Inflammatory macrophage treated with lipopolysaccharide for 4 hours (primary cell): ENCODE measurements around the gene TBC1D16.

ENCODE experiments used
- DNase-seq: peaks from one replicate; pipeline ENCODE4 v3.0.0-alpha.2; 2020

The TBC1D16 gene

DNA sequence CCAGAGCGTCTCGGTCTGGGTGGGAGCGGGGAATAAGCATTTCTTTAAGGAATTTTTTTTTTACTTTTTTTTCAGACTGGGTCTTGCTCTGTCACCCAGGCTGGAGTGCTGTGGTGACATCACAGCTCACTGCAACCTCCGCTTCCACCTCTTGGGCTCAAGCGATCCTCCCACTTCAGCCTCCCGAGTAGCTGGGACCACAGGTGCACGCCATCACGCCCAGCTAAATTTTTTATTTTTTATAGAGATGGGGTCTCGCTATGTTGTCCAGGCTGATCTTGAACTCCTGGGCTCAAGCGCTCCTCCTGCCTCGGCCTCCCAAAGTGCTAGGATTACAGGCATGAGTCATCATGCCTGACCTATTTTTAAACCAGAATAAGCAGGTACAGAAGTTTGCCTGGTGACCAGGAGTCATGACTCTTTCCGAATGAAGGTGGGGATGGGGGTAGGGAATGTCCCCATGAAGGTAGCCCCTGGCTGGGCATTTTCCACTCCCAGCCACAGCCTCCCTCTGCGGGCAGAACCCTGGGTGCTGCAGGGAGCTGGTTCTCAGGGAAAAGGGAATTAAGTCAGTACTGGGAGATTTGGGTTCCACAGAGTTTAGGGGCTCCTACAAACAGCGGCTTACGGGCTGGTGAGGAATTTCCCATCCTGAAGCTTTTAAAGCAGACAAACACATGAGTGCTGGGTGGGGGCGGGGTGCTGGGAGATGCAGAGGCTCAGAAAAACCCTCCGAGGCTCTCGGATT lies 48.3 kb downstream of the TBC1D16 start:
- DNase-seq: no peak

DNA sequence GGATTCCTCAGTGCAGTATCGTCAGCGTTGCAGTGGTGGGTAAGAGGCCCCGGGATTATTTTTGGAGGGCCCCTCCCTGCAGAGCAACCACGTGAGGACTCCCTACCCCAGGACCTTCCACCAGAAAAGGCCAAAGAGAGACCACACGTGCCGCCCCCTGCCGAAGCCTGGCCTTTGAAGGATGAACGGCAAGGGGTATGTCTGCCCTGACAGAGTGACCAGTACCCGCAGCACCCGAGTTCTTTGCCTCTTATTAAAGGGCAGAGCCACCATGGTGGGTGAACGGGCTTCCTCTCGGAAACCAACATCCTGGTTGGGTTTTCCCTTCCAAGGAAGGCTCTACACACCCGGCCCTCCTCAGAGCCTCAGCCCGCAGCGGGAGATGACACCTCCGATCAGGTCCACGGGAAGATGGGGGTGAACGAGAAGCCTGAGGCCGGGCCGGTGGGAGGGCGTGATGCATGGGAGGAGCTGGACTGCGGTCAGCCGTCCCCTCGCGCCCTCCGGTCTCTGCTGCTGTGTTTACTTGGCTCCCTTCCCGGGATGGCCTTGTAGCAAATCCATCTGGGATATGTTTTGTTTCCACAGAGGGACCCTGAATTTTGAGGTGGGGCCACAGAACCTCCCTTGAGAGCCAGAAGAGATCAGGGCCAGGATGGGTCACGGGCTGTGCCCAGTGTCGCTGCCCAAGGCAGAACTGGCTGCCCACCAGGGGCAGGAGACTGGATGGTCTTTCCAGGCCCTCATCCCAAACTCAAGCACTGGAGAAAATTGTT lies 49.1 kb downstream of the TBC1D16 start:
- no peak for DNase-seq

DNA sequence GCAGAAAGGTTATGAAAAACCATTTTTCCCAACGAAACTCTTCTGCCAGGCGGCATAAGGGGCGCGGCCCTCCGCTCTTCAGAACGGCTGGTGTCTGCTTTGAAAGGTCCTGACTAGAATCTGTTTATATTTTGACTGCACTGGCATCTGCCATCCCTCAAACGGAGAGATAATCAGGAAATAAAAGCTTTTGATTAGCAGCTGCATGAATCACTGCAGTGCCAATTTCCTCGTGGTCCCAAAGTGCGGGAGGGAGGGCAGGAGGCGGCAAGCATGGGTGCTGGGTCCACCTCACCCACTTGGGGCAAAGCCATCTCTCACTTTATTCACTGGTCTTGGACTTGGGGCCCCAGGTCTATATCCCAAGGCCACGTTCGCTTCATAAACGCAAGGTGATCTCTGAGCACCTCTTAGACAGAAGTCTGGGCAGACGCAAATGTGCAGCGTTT lies 49.7 kb downstream of the TBC1D16 start:
- no peak for DNase-seq

DNA sequence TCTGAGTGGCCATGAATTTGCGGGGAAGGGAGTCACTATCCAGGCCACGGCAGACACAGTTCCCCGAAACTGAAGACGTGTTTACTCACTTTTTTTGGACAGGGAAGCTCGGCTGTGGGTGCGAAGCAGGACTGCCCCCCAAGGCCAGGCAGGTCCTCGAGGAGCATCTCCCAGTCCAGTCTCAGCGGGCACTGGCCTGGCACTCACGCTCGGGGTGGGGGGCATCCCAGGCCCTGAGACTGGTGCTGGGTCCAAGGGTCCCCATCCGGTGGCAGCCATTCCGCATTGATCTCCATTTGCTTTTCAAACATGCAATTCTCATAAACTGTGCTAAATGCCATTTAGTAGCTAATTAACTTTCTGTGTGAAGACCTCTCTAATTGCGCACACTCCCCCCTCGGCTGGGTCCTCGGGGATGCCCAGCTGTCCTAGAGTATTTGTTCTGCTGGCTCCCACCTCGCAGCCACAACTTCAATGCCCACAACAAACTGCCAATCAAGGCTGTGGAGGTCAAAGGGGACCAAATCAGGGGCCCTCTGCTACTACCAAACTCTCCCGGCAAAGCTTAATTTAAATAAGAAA lies 50.2 kb downstream of the TBC1D16 start:
- no peak for DNase-seq

DNA sequence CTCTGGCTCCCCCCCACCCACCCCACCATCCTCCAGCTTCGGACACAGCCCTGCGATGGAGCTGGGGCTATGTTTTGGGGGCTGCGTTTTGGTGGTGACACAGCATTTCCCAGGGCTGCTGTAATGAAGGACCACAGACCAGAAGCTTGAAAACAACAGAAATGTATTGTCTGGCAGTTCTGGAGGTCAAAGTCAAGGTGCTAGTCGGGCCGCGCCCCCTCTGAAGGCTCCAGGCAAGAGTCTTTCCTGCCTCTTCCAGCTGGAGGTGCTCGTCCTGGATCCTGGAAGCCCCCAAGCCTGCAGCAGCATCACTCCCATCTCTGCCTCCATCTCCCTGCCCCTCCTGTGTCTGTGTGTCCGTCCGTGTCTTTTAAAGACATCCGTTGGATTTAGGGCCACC lies 50.8 kb downstream of the TBC1D16 start:
- DNase-seq: no peak

DNA sequence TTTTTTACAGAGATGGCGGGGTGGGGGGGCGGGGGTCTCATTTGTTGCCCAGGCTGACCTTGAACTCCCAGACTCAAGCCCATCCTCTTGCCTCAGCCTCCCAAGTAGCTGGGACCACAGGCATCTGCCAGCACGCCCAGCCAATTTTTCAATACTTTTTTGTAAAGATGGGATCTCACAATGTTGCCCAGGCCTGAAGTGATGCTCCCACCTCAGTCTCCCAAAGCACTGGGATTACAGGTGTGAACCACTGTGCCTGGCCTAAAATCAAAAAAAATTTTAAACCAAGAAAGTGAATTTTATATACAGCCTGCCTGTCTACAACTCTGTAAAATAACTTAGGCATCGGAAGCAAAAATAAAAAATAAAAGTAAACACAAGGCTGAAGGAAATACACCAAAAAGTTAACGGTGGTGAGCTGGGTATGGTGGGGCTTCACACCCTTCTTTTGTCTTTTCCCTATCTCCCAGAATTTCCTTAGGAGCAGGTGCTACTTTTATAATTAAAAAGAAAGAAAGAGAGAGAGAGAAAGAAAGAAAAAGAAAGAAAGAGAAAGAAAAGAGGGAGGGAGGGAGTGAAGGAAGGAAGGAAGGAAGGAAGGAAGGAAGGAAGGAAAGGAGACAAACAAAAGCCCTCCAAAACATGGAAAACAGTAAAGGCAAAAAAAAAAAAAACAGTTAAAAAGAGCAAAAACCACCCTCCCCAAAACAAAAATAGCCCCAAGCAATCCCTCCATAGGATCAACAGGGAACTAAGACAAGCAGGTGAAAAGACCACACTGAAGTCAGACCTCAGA lies 51.4 kb downstream of the TBC1D16 start:
- no peak for DNase-seq

DNA sequence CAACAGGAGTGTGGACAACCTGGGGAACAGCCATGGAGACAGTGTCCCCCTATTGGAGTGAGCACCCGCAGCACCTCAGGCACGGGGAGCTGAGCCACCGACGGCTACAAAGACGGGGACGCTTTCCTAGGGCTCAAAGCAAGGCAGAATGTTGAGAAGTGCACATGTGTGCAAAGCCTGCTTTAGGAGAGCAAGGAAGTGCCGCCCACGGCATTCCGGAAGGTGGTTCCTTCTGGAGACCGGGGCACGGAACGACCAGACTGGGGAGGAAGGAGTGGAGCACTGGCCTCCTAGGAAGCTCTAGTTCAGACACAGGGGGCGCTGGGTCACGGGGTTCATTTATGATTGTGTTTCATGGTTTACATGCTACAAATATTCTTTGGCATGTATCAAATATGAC lies 52.2 kb downstream of the TBC1D16 start:
- peak; percentile 13 for DNase-seq

DNA sequence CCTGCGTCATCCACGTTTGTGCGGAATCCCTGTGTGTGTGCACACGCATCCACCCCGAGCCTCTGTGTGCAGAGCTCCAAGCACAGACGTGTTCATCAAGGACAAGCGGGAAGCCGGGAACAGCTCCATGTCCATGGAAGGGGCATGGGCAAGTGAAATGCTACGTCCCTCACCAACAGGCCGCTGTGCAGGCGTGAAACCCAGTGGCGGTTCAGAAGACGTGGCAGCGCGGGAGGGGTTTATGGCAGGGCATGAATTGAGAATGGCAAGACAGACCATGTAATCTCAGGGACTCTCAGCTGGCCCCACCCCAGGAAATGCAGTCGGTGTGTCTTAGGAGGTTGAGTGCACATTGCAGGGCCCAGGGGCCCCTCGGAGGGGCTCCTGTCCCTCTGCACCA lies 52.7 kb downstream of the TBC1D16 start:
- DNase-seq: no peak

DNA sequence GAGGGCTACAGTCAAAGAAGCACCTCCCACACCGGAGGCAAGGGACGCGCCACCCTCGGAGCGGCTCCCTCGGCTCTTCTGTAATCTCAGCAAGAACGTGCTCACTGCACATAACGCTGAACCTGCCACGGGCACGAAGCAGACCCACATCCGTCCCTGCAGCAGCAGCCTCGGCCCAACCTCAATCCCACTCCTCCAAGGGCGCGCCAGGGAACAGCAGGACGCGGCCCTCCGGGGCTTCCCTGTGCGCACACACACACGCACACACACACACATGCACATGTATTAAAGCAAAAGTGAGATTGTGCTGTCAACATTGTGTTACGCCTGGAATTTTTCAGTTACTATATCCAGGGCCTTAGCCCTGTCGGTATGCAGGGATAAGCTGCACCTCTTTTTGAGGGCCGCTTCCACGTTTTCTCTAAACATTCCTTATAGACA lies 54.0 kb downstream of the TBC1D16 start:
- DNase-seq: no peak

DNA sequence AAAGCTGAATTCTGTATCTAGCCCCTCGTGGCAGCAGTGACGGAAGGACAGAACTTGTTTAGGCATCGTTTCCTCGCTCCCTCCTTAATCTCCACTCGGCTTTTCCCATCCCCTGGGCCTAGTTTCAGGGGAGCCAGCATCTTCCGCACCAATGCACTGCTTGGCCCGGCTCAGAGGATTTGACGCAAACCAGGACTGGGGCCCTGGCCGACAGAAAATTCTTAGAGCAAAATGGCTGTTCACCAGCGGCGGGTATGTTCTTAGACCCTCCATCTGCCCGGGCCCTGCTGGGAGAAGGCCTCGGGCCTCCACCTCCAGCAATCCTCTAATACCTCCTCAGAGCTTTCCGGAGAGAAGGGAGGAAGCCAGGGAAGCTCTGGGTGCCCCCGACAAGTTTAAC lies 54.6 kb downstream of the TBC1D16 start:
- DNase-seq: no peak

DNA sequence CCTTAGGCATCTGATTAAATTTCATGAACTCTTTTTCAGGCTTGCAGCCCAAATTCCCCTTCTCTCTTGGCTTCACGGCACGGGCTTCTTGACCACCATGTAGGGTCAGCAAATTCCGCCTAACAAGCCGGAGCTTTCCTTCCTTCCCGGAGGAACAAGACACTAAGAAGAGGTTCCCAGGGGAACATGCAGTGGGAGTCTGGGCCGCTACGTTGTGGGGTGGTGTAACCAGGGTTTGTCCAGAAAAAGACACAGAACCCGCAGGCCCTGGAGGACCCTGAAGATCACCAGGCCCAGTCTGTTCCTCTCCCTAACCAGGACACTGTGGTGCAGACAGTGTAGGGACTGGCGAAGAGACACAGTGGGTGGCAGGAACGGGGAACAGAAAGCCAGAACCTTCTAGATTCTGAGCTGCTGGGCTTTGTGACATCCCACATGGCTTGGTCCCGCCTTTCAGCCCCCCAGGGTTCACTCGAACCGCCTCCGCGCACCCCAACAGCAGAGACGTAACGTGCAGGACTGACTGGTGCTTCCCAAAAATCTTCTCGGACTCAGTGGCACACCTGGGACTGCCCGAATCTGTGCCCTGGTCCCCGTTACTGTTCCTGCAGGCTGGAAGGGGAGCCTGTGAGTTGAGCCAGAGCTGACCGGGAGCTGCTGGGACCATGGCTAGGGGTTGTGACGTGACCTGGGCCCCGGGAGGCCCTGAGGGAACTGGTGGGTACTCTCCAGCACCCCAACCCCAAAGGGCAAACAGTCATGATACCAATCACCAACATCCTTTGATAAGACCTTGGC lies 55.2 kb downstream of the TBC1D16 start:
- DNase-seq: no peak

DNA sequence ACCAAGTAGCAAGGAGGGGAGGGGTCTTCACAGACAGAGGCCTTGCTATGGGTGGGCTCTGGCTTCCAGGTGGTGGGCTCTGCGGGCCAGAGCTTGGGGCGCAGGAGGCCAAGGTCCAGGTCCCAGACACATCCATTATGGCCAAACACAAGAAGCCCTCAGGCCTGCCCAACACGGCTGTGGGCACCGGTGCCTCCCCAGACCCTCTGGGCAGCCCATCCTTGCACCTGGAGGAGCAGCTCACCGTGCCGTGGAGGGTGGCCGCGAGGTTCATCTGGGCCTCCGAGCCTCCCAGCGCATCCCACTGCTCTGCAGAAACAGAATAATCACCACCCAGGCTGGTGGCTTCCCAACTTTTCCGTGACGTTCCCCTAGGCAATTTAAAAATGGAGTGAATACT lies 55.9 kb downstream of the TBC1D16 start:
- DNase-seq: no peak

DNA sequence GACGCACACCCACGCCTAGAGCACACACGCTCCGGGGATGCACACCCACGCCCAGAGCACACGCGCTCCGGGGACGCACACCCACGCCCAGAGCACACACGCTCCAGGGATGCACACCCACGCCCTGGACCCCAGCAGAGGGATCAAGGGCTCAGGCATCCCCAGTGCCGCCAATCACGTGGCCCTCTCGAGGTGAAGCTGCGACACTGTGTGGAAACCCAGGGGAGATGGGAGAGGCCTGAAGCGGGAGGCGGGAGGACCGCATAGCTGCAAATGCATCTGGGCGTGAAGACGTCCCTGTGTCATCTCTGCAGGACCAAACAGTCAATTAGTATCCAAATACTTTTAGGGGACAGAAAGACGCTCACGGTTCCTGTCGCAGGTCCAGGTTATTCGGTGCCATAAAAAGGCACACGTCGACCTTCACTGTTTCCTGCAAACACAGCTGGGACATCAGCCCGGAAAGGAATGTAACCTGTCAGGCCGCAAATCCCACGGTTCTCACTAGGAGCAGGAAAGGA lies 56.4 kb downstream of the TBC1D16 start:
- no peak for DNase-seq

DNA sequence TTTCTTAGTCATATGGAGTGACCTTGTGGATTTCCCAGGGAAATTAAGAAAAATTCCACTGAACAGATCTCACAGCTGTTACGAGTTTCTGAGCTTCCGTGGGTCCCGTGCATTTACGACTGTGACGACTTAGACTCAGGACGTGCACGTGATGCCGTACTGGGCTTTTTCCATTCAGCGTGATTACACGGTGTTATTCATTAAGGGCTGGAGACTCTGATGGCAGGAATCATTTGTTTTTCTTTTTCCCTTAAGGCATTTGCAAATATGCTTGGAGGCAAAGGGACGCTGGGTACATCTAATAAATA lies 57.2 kb downstream of the TBC1D16 start:
- DNase-seq: no peak

DNA sequence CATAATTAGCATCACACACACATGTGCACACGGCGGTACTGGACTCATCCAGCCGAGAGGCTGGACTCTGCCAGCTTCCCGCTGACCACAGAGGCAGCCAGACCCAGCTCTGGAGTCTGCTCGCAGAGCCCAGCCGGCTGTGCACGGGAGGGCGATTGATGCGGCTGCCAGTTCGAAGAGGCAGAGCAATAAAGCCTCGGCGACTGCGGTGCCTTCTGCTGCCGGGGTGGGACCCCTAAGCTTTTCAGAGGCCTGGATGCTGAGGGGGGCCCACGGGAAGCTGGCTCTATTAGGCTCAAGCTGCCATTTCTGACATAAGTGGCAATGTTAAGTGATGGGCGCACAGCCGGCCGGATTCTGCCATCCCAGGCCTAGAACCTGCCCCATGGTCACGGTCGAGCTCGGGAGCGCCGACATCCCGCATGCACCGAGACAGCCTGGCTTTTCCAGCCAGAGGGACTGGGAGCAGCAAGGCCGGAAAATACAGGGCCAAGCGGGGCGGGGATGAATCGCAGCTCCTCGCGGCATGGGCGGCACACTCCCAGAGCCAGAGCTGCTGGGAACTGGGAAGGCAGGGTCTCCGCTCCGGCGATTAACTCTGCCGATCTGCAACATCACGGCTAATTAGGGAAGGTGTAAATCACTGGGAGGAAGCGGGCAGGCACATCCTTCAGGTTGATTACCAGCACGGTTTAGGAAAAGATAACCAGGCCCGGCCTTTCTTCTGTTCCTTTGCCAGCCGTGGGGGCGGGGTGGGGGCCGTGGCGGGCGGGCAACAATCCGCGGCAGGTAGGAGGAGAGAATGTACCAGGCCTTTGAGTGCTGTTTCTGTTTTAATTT lies 57.7 kb downstream of the TBC1D16 start:
- no peak for DNase-seq

DNA sequence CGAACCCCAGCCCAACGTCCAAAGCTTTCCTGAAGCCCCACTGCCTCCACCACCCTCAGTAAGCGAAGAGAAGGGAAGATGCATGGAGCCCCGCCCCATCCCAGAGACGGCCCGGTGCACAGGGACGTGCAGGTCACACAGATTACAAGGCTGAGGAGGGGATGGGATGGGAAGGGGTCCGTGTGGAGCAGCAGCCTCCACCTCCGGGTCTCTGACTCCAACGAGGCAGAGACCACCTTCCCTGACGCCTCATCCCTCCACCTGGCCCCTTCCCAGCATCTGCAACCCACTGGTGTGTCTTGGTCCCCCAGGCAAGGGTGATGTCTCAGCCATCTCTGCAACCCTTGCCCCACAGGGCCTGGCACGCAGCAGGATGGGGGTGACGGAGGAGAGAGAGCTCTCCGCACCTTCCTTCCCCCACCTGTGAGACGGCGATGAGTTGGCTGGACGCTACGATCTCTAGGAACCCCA lies 58.5 kb downstream of the TBC1D16 start:
- no peak for DNase-seq

DNA sequence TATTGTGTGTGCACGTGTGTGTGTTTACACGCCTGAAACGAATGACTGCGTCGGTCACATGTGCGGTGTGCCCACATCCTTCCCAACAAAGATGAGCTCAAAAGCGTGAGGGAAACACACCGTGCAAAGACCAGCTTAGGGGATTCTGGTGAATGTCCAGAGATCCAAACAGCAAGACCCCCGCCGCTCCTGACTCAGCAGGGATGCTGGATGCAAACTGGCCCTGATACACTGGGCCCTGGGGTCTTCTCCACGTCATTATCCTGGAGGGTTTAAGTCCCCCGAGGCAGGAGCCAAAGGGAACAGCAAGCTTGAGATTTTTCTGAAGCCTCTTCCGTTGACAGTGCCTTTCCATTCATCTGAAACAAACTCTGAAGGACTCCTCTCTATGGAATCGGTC lies 59.2 kb downstream of the TBC1D16 start:
- no peak for DNase-seq

DNA sequence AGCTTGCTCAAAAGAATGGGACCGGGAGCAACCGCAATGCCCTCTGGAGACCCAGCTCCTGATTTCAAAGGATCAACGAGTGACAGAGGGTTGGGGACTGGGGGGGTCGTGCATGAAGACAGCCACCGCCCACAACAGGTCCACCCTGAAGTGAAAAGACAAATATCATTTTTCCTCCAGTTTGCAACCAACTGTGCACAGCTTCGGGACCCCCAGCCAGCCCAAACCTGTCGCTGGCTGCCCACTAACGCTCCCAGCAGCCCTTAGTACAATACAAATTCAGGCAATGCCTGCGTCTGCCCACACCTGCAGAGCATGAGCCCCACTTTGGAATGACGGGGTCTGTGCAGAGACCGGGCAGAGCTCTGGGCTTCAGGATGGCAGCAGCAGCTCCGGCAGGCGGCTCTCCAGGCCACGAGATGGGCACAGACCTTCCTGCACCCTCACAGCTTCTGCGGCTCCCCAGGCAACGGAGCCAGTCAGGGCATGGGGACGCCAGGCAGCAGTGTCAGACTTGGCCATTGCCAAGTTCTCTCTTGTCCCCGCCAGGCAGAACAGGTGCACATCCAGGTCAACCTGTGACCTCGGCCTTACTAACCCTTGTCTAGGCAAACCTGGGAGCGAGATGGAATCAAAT lies 60.1 kb downstream of the TBC1D16 start:
- no peak for DNase-seq

DNA sequence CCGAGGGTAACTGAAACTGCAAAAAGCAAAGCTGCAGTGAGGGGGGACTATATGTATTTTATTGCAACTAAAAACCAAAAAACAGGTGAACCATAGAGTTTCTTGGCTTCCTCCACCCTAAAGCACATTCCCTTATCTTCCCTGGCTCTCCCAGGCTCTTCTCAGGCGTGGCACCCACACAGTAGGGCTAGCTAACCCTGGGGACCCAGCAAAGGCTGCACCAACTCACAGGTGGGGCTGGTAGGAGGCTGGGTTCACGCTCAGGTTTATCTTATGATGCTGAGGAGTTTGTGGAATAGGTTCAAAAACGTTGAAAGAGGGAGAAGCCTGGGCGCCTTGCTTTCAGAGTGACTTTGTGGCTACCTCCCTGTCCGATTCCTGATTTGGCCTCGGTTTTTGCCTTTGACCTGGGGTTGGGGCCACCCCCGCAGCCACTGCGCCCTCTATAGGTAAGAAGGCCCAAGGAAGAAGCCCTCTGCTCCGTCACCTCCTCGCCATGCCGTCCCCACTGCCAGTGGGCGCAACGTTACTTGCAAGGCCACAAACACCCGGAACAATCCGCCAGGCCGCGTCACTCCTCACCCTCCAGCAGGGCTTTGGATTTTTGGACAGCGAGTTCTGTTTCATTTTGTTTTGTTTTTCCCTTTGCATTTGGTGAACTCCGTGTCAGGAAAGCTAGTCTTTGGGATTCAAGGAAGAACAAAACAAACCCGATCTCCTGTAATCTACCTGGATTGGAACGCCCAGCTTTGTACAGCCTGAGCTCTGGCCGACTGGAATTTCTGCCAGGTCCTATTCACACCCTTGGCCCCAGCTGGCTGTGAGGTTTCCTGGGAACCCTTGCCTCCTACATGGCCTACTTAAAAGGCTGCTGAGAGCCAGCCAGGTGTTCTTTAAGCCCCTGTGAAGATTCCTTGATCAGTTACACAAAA lies 60.8 kb downstream of the TBC1D16 start:
- DNase-seq: no peak

DNA sequence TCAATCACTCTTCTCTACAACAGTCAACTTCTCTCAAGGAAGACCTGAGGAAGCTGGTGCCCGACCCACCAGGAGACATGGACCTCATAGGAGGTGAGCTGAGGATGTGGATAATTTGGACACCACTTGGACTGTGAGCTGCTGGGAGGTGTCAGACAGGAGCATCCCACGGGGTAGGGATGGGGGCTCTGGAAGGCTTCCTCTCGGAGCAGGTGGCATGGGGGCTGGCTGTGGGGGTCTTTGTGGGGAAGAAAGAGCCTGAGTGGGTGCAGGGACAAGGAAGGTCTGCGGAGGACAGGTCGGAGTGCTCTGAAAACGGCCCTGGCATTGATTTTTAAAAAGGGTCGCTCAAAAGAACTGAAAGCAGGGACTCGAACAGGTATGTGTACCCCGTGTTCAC lies 64.0 kb downstream of the TBC1D16 start:
- DNase-seq: no peak
